A549 (cell line): ENCODE data around the gene SUSD5.

Experiments
- HDAC2 ChIP-seq: fragments of 200-600 bp; sonication (generic); IDR thresholded peaks from 2 replicates; pipeline ENCODE4 v1.6.1; 2016
- RFX5 ChIP-seq: fragments of 450-650 bp; IDR thresholded peaks from 2 replicates; pipeline ENCODE4 v1.7.1; 2014; ENCODE audit warnings: antibody characterized with exemption, mild to moderate bottlenecking, moderate library complexity

GRCh38 chr3:33170531-33170930, 48.1 kb downstream of the SUSD5 start:
- TF ChIP-seq HDAC2 (no peak), RFX5 (no peak)
